CD4-positive, alpha-beta memory T cell (primary cell): ENCODE measurements around the gene CAMTA1. TPM values are rescaled to one million over a fixed set of nuclear protein-coding genes. Genes with fewer than 3 reads are reported as not detected.

Experiments used
- CTCF ChIA-PET: fragments of 350-600 bp; sonication (Branson Sonifier 250); formaldehyde crosslinking; loops from one replicate; lab custom pipeline; 2021; ENCODE audit warnings: inconsistent platforms; ENCODE audit not compliant: partially characterized antibody; lab: Charles Lee
- POLR2A ChIA-PET: fragments of 350-600 bp; sonication (Branson Sonifier 250); formaldehyde crosslinking; loops from one replicate; lab custom pipeline; 2021; ENCODE audit not compliant: partially characterized antibody; lab: Charles Lee
- DNase-seq, 5 donors: peaks; one replicate each; pipeline versions ENCODE4 v3.0.0 to v3.0.0-alpha.2; 2020 to 2022; ENCODE audit warnings: mixed read lengths in 1 of 5
- H3K27ac ChIP-seq: one replicate; pipeline ENCODE4 v1.7.0; 2013; ENCODE audit warnings: low read depth, low read length
- H3K27me3 ChIP-seq: 2 replicates; pipeline ENCODE4 v1.7.0; 2013; ENCODE audit warnings: mild to moderate bottlenecking, low read length, moderate library complexity; ENCODE audit not compliant: insufficient read depth
- H3K36me3 ChIP-seq: 2 replicates; pipeline ENCODE4 v1.7.0; 2013; ENCODE audit warnings: mild to moderate bottlenecking, low read length, moderate library complexity; ENCODE audit not compliant: insufficient read depth
- H3K4me1 ChIP-seq: 2 replicates; pipeline ENCODE4 v1.7.0; 2013; ENCODE audit warnings: mild to moderate bottlenecking, low read length, moderate library complexity; ENCODE audit not compliant: insufficient read depth
- H3K4me3 ChIP-seq, 2 donors: one replicate each; pipeline ENCODE4 v1.7.0; 2013; ENCODE audit warnings: low read length in 2 of 2, mild to moderate bottlenecking in 1 of 2
- H3K9me3 ChIP-seq, 2 donors: one replicate each; pipeline ENCODE4 v1.7.0; 2013; ENCODE audit warnings: low read length in 2 of 2, control low read depth in 1 of 2; ENCODE audit not compliant: control insufficient read depth in 1 of 2
- H3K27ac Mint-ChIP-seq, 7 donors: one replicate each; pipeline ENCODE4 v1.8.0; 2020 to 2021; ENCODE audit warnings: mixed read lengths in 7 of 7, mild to moderate bottlenecking in 6 of 7, inconsistent platforms in 3 of 7, moderate library complexity in 3 of 7
- H3K27me3 Mint-ChIP-seq, 2 donors: one replicate each; pipeline ENCODE4 v1.8.0; 2020 to 2021; ENCODE audit warnings: mixed read lengths in 2 of 2
- H3K36me3 Mint-ChIP-seq, 2 donors: one replicate each; pipeline ENCODE4 v1.8.0; 2020 to 2021; ENCODE audit warnings: mixed read lengths in 2 of 2, inconsistent platforms in 1 of 2, mild to moderate bottlenecking in 1 of 2
- H3K4me1 Mint-ChIP-seq, 4 donors: one replicate each; pipeline ENCODE4 v1.8.0; 2020 to 2021; ENCODE audit warnings: mixed read lengths in 4 of 4, mild to moderate bottlenecking in 1 of 4
- H3K4me3 Mint-ChIP-seq, 8 donors: one replicate each; pipeline ENCODE4 v1.8.0; 2020 to 2021; ENCODE audit warnings: mixed read lengths in 8 of 8, mild to moderate bottlenecking in 7 of 8, moderate library complexity in 6 of 8, inconsistent platforms in 3 of 8
- H3K9me3 Mint-ChIP-seq, 8 donors: one replicate each; pipeline ENCODE4 v1.8.0; 2020 to 2021; ENCODE audit warnings: mixed read lengths in 8 of 8, mild to moderate bottlenecking in 5 of 8, inconsistent platforms in 3 of 8, moderate library complexity in 1 of 8
- intact Hi-C: fragments of 100-400 bp; cut with micrococcal nuclease; formaldehyde crosslinking; loops from one replicate; pipeline ENCODE4 v1.15.1; 2023
- polyA plus RNA-seq, 2 donors: library from polyadenylated mRNA; unstranded; fragments of 300-500 nt; fragmentation: Illumina TruSeq; gene quantifications; one replicate each; pipeline ENCODE4 v1.2.3, GENCODE V29; 2021
- total RNA-seq, 2 experiments: library from RNA; stranded (reverse); gene quantifications; one replicate each; pipeline ENCODE4 v1.2.3, GENCODE V29; 2021

Gene CAMTA1
- total and polyA plus RNA-seq, 4 experiments from 2014 or later: 39.1 to 118 (median 59.9) TPM

DNA sequence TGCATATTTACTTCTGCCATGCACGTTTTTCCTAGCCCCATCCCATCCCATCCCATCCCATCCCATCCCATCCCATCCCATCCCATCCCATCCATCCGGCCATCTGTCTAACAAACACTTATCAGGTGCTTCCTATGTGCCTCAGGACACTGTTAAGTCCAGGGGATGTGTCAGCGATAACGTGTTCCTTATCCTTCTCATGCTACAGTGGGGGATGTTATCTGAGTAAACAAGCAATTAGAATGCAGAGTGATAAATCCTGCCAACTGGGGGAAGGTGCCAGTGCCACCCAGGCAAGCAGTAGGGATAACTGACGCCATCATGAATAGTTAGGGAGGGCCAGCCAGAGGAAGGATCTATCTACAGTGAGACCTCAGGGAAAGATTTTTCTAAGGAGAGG, 304.2 kb downstream of the CAMTA1 start:
- CTCF ChIA-PET: no interaction called here
- Histone ChIP-seq H3K4me3 (no peak overlapping the region), H3K27ac (no peak overlapping the region), H3K9me3 (no peaks in the 10 kb centered on the region), H3K27me3 (no peaks in the 10 kb centered on the region), H3K4me1 (no peaks in the 10 kb centered on the region), H3K36me3 (no peaks in the 10 kb centered on the region)
- H3K4me3 Mint-ChIP-seq: no peak overlapping the region
- no peaks in the 10 kb centered on the region for H3K4me1 Mint-ChIP-seq
- no peaks in the 10 kb centered on the region for H3K9me3 Mint-ChIP-seq
- no peak for DNase-seq
- POLR2A ChIA-PET: no interaction called here
- H3K27ac Mint-ChIP-seq: no peak overlapping the region
- H3K27me3 Mint-ChIP-seq: peaks cover 4 to 5% of the 10 kb centered on the region in 2 donors
- intact Hi-C loops: no loop called here
- no peaks in the 10 kb centered on the region for H3K36me3 Mint-ChIP-seq

DNA sequence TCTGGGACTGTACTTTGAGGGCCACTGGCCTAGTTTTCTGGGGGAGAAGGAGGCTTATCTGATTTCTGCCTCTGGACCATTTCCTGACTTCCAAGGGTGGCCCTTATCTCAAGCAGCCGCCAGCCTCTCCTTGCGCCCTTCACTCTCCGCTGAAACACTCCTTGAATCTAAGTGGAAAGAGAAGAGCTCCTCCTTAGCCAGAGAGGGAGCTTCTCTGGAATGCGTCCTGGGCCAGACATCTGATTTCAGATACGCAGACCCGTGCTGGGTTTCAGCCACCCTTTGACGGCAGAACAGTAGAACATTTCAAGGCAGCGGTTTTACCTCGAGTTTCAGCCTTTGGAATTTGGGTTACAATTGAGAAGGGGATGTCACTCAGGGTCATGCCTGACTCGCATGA, 308.0 kb downstream of the CAMTA1 start:
- Histone ChIP-seq H3K9me3 (no peaks in the 10 kb centered on the region), H3K27ac (no peak overlapping the region), H3K27me3 (no peaks in the 10 kb centered on the region), H3K4me1 (no peaks in the 10 kb centered on the region), H3K36me3 (no peaks in the 10 kb centered on the region), H3K4me3 (no peak overlapping the region)
- POLR2A ChIA-PET: no interaction called here
- intact Hi-C loops: no loop called here
- peaks cover 5 to 13% of the 10 kb centered on the region in 2 donors for H3K27me3 Mint-ChIP-seq
- no peaks in the 10 kb centered on the region for H3K36me3 Mint-ChIP-seq
- DNase-seq: no peak
- no peaks in the 10 kb centered on the region for H3K9me3 Mint-ChIP-seq
- no peak overlapping the region for H3K27ac Mint-ChIP-seq
- CTCF ChIA-PET: no interaction called here
- H3K4me3 Mint-ChIP-seq: no peak overlapping the region
- H3K4me1 Mint-ChIP-seq: no peaks in the 10 kb centered on the region

DNA sequence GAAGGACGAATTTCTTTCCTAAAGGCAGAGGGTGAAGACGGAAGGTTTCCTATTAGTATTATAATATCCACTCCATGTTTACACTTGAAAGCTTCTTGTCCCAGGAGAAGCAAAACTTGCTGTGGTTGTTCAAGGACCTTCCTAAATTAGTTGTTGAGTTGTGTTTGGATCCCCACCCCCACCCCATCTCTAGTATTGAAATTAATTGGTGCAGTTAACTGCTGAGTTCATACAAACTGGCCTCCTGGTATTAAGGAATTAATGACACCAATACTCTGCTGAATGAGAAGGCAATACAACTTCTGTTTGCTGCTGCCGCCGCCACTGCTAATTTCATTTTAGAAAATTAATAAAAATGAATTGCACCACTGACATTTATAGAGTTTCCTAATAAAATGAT, 308.8 kb downstream of the CAMTA1 start:
- intact Hi-C loops: no loop called here
- Mint-ChIP-seq H3K4me3 (no peak overlapping the region), H3K9me3 (no peaks in the 10 kb centered on the region), H3K4me1 (no peaks in the 10 kb centered on the region), H3K27ac (no peak overlapping the region), H3K36me3 (no peaks in the 10 kb centered on the region), H3K27me3 (peaks cover 4 to 14% of the 10 kb centered on the region in 2 donors)
- POLR2A ChIA-PET: no interaction called here
- H3K36me3 ChIP-seq: no peaks in the 10 kb centered on the region
- no peak overlapping the region for H3K27ac ChIP-seq
- DNase-seq: no peak
- no peaks in the 10 kb centered on the region for H3K27me3 ChIP-seq
- CTCF ChIA-PET: no interaction called here
- H3K4me3 ChIP-seq: no peak overlapping the region
- no peaks in the 10 kb centered on the region for H3K9me3 ChIP-seq
- H3K4me1 ChIP-seq: no peaks in the 10 kb centered on the region

DNA sequence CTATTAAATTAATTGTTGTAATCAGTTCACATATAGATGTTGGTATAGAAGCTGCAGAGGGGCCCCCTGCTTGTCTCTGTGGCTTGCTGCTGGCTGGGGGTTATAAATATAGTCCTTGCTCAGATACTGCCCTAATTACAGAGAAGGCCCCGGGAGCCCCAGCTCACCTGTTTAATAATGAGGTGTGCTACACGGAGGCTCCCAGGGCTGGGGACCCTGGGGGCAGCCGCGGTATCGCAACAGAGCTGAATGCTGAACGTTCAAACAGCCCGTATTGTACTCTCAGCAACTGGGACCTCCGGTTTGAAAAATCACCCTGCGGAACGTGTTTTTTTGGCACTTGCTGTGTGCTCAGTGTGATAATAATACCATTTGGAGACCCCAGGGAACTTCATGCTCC, 309.3 kb downstream of the CAMTA1 start:
- no peak overlapping the region for H3K4me3 ChIP-seq
- H3K9me3 ChIP-seq: no peaks in the 10 kb centered on the region
- no peaks in the 10 kb centered on the region for H3K36me3 Mint-ChIP-seq
- H3K4me1 ChIP-seq: no peaks in the 10 kb centered on the region
- no peak overlapping the region for H3K4me3 Mint-ChIP-seq
- H3K36me3 ChIP-seq: no peaks in the 10 kb centered on the region
- no peaks in the 10 kb centered on the region for H3K9me3 Mint-ChIP-seq
- no peak for DNase-seq
- H3K27ac Mint-ChIP-seq: no peak overlapping the region
- ChIA-PET POLR2A (no interaction called here), CTCF (no interaction called here)
- no peaks in the 10 kb centered on the region for H3K4me1 Mint-ChIP-seq
- peaks cover 6 to 14% of the 10 kb centered on the region in 2 donors for H3K27me3 Mint-ChIP-seq
- H3K27me3 ChIP-seq: no peaks in the 10 kb centered on the region
- H3K27ac ChIP-seq: no peak overlapping the region
- intact Hi-C loops: no loop called here

DNA sequence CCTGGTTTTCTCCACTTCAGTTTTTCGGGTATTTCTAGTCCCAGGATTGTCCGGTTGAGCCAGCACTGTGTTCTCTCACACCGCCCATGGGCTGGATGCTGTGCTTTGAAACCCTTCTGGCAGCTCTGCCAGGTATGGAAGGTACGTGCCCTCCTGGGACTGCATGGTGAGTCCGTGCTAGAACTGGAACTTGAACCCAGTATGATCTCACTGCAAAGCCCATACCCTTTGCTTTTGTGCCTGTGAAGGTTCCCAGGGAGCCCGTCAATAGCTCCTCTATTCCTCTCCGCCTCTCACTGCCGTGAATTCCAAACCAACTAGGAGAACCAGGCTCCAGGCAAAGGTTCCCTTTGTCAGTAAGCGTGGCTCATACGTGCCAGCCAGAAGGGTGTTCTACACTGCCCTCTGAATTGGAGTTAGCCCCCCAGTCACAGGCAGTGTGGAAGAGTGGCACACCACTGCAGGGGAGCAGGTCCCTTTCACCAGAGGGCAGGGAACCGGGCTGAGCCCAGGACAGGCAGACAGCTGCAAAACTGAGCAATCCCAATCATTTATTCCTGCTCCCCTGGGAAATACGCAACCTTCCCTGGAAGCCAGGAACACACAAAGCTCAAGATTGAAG, 310.2 kb downstream of the CAMTA1 start:
- no peak overlapping the region for H3K4me3 ChIP-seq
- H3K4me1 ChIP-seq: no peaks in the 10 kb centered on the region
- Mint-ChIP-seq H3K4me1 (no peaks in the 10 kb centered on the region), H3K27me3 (peaks cover 6 to 12% of the 10 kb centered on the region in 2 donors), H3K27ac (no peak overlapping the region), H3K9me3 (no peaks in the 10 kb centered on the region), H3K4me3 (no peak overlapping the region), H3K36me3 (no peaks in the 10 kb centered on the region)
- no peaks in the 10 kb centered on the region for H3K36me3 ChIP-seq
- H3K27ac ChIP-seq: no peak overlapping the region
- intact Hi-C loops: no loop called here
- no peaks in the 10 kb centered on the region for H3K27me3 ChIP-seq
- H3K9me3 ChIP-seq: no peaks in the 10 kb centered on the region
- ChIA-PET CTCF (no interaction called here), POLR2A (no interaction called here)
- DNase-seq: no peak

DNA sequence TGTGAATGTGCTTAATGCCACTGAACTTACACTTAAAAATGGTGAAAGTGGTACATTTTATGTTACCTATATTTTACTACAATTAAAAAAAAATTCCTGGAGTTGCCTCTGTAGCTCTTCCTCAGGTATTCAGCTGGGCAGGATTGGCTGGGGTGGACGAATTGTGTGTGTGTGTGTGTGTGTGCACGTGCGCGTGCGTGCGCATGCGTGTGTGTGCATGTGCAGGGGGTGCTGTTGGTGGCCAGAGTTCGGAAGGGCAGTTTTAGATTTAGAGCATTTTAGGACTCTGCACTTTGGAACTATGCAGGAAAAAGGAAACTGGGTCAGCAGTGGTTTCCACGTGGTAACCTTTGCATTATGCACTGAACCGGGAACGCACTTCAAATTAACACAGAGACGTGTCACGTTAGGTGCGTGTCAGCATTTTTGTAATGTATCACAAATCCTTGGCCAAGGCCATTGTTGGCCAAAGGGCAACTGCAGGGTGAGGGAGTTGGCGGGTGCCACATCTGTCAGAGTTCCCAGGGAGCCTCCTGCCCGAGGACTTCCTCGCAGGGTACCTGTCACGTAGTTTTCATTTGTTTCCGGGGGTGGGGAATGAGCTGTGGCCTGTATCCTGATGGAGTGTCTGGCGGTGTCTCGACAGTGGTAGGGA, 312.8 kb downstream of the CAMTA1 start:
- H3K27me3 Mint-ChIP-seq: peaks cover 6 to 12% of the 10 kb centered on the region in 2 donors
- Histone ChIP-seq H3K27me3 (no peaks in the 10 kb centered on the region), H3K36me3 (no peaks in the 10 kb centered on the region), H3K4me3 (no peak overlapping the region), H3K27ac (no peak overlapping the region), H3K4me1 (no peaks in the 10 kb centered on the region), H3K9me3 (no peaks in the 10 kb centered on the region)
- ChIA-PET CTCF (no interaction called here), POLR2A (no interaction called here)
- intact Hi-C loops: no loop called here
- H3K4me3 Mint-ChIP-seq: no peak overlapping the region
- peak overlapping the region in 1 of 7 donors; percentile 4 for H3K27ac Mint-ChIP-seq
- no peaks in the 10 kb centered on the region for H3K9me3 Mint-ChIP-seq
- H3K4me1 Mint-ChIP-seq: no peaks in the 10 kb centered on the region
- no peaks in the 10 kb centered on the region for H3K36me3 Mint-ChIP-seq
- no peak for DNase-seq

DNA sequence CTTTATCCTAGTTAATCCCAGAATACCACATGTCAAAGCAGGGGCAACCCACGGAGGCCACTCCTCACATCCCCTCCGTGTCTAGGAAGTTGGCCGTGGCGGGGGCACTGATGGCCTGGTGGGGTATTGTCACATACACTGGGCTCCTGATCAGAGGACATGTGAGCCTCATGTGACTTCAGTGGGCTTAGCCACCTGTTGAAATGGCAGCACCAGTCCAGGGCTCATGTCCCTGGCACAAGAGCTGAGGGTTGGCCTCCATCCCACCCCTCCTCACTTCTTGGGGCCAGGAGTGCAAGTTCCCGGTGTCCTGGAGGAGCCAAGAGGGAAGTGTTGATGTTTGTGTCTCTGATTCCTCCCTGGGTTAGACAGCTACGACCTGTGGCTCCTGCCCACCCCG, 313.4 kb downstream of the CAMTA1 start:
- Histone ChIP-seq H3K4me3 (no peak overlapping the region), H3K27ac (no peak overlapping the region), H3K9me3 (no peaks in the 10 kb centered on the region), H3K4me1 (no peaks in the 10 kb centered on the region), H3K36me3 (no peaks in the 10 kb centered on the region), H3K27me3 (no peaks in the 10 kb centered on the region)
- CTCF ChIA-PET: no interaction called here
- H3K9me3 Mint-ChIP-seq: no peaks in the 10 kb centered on the region
- intact Hi-C loops: no loop called here
- peaks cover 6 to 12% of the 10 kb centered on the region in 2 donors for H3K27me3 Mint-ChIP-seq
- POLR2A ChIA-PET: no interaction called here
- no peak overlapping the region for H3K4me3 Mint-ChIP-seq
- H3K36me3 Mint-ChIP-seq: no peaks in the 10 kb centered on the region
- DNase-seq: no peak
- no peak overlapping the region for H3K27ac Mint-ChIP-seq
- no peaks in the 10 kb centered on the region for H3K4me1 Mint-ChIP-seq
